ENCODE measurements around the gene PIF1. TPM values are rescaled to one million over a fixed set of nuclear protein-coding genes. Genes with fewer than 3 reads are reported as not detected.

The PIF1 gene
- total RNA-seq, 1 donor from 2014 or later, result 5.5 TPM

GRCh38 chr15:64807751-64808222 is 17.7 kb downstream of the PIF1 start:
- intact Hi-C loops (cut with micrococcal nuclease), result no loop called here
- no peak for ATAC-seq (ENCODE audit: low read depth)
- Mint-ChIP-seq H3K27ac (no peak overlapping the region), H3K9me3 (no peaks in the 10 kb centered on the region), H3K4me1 (peaks cover 18% of the 10 kb centered on the region), H3K4me3 (no peak overlapping the region), H3K27me3 (no peaks in the 10 kb centered on the region), H3K36me3 (ENCODE audit: low read depth) (no peaks in the 10 kb centered on the region)
- ChIA-PET CTCF (interaction anchor here (0.7 to 4.4 kb wide), 2 partner anchors 87 to 1135 kb away, joined by 3 to 36 read pairs; no protein-coding TSS in a partner anchor), POLR2A (interaction anchor here (5.7 kb wide), 1 partner anchor 86 kb away, joined by 51 read pairs; no protein-coding TSS in a partner anchor)
- DNase-seq, result no peak
- no peak for TF ChIP-seq CTCF (IDR thresholded peaks at IDR 0.05)

GRCh38 chr15:64807051-64807749 is 18.2 kb downstream of the PIF1 start:
- Mint-ChIP-seq H3K27ac (no peak overlapping the region), H3K4me1 (peaks cover 12% of the 10 kb centered on the region), H3K27me3 (no peaks in the 10 kb centered on the region), H3K4me3 (no peak overlapping the region), H3K36me3 (ENCODE audit: low read depth) (no peaks in the 10 kb centered on the region), H3K9me3 (no peaks in the 10 kb centered on the region)
- TF ChIP-seq CTCF (IDR thresholded peaks at IDR 0.05), result no peak
- DNase-seq (no peak), ATAC-seq (ENCODE audit: low read depth) (no peak)
- intact Hi-C loops (cut with micrococcal nuclease), result no loop called here
- ChIA-PET POLR2A (no interaction called here), CTCF (no interaction called here)

DNA sequence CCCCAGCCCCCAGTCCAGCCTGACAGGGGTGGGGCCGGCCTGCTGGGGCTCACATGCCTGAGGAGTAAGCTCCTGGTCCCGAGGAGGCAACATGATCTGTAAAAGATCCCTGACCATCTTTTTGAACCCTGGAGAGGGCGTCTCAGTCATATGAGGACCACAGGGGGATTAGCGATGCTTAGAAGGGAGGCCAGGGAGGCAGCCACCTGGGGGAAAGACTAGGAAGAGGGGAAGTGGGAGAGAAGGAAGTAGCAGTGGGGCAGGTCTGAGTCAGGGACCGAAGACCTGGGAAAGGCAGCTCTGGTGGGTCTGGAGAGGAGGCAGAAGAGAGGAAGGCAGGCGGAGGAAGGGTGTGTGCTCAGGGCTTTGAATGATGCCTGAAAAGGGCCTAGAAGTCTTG is 18.9 kb downstream of the PIF1 start:
- ATAC-seq (ENCODE audit: low read depth), result no peak
- H3K27ac Mint-ChIP-seq, result no peak overlapping the region
- no peak for DNase-seq
- peaks cover 8% of the 10 kb centered on the region for H3K4me1 Mint-ChIP-seq
- intact Hi-C loops (cut with micrococcal nuclease), result no loop called here
- H3K27me3 Mint-ChIP-seq, result no peaks in the 10 kb centered on the region
- H3K4me3 Mint-ChIP-seq, result no peak overlapping the region
- no peaks in the 10 kb centered on the region for H3K9me3 Mint-ChIP-seq
- H3K36me3 Mint-ChIP-seq (ENCODE audit: low read depth), result no peaks in the 10 kb centered on the region
- TF ChIP-seq CTCF (IDR thresholded peaks at IDR 0.05), result no peak
- POLR2A ChIA-PET, result no interaction called here
- CTCF ChIA-PET, result no interaction called here

- POLR2A ChIA-PET, result no interaction called here
- ATAC-seq (ENCODE audit: low read depth), result no peak
These were observed 20.8 kb downstream of the PIF1 start for GRCh38 chr15:64804619-64805018.

More at GRCh38 chr15:64804619-64805018, 20.8 kb downstream of the PIF1 start:
- no peak overlapping the region for H3K4me3 Mint-ChIP-seq
- no peak for TF ChIP-seq CTCF (IDR thresholded peaks at IDR 0.05)
- intact Hi-C loops (cut with micrococcal nuclease), result no loop called here
- H3K36me3 Mint-ChIP-seq (ENCODE audit: low read depth), result no peaks in the 10 kb centered on the region
- H3K4me1 Mint-ChIP-seq, result peaks cover 3% of the 10 kb centered on the region
- CTCF ChIA-PET, result no interaction called here
- no peak for DNase-seq
- no peaks in the 10 kb centered on the region for H3K9me3 Mint-ChIP-seq
- H3K27me3 Mint-ChIP-seq, result no peaks in the 10 kb centered on the region
- H3K27ac Mint-ChIP-seq, result no peak overlapping the region
